ENCODE measurements around the gene MAPK12.

Gene MAPK12

GRCh38 chr22:50250555-50251476, 10.7 kb downstream of the MAPK12 start, which contains the start of gene HDAC10:
HDAC10 (minus strand) TSS chr22:50251265; CDS start chr22:50251032, 233 bp downstream.
- peak; percentile 90 for DNase-seq

GRCh38 chr22:50250249-50250554, 11.3 kb downstream of the MAPK12 start:
- no peak for DNase-seq

- DNase-seq, result no peak
These were observed 11.9 kb downstream of the MAPK12 start for GRCh38 chr22:50249341-50250248.

- DNase-seq, result no peak
These were observed 13.0 kb downstream of the MAPK12 start for GRCh38 chr22:50248196-50249081.

GRCh38 chr22:50247748-50248147, 13.7 kb downstream of the MAPK12 start:
- no peak for DNase-seq

- DNase-seq, result no peak
These were observed 15.0 kb downstream of the MAPK12 start for GRCh38 chr22:50246242-50247175.

- no peak for DNase-seq
These were observed 16.0 kb downstream of the MAPK12 start for GRCh38 chr22:50245214-50246072.

- peak; percentile 96 for DNase-seq
These were observed 16.9 kb downstream of the MAPK12 start, which contains the start of gene TUBGCP6 for GRCh38 chr22:50244420-50245213. TUBGCP6 (minus strand) TSS chr22:50245023; CDS start chr22:50244459, 564 bp downstream.

GRCh38 chr22:50243685-50244419, 17.6 kb downstream of the MAPK12 start:
- peak; percentile 57 for DNase-seq

- DNase-seq, result peak; percentile 9
These were observed 19.0 kb downstream of the MAPK12 start for GRCh38 chr22:50242406-50242949.

- no peak for DNase-seq
These were observed 22.7 kb downstream of the MAPK12 start for GRCh38 chr22:50238755-50239154.

GRCh38 chr22:50236731-50237409, 24.6 kb downstream of the MAPK12 start:
- DNase-seq, result peak; percentile 1

- DNase-seq, result no peak
These were observed 28.3 kb downstream of the MAPK12 start for GRCh38 chr22:50233223-50233622.

GRCh38 chr22:50232481-50233151, 28.9 kb downstream of the MAPK12 start:
- DNase-seq, result no peak

GRCh38 chr22:50229370-50229769, 32.1 kb downstream of the MAPK12 start:
- DNase-seq, result no peak

- DNase-seq, result no peak
These were observed 33.1 kb downstream of the MAPK12 start for GRCh38 chr22:50228366-50228765.

GRCh38 chr22:50227579-50228215, 33.8 kb downstream of the MAPK12 start:
- DNase-seq, result no peak

Data from OCI-M1 (cell line).